ENCODE measurements around the gene GJB5. TPM values are rescaled to one million over a fixed set of nuclear protein-coding genes. Genes with fewer than 3 reads are reported as not detected.

Gene GJB5
- polyA plus RNA-seq, 1 donor from 2014 or later, result not detected

GRCh38 chr1:34721241-34721640 lies 33.6 kb upstream of the GJB5 start:
- no peaks in the 10 kb centered on the region for H3K36me3 ChIP-seq (ENCODE audit: insufficient read depth, low read length)
- no peak overlapping the region for H3K4me2 ChIP-seq (ENCODE audit: low read length)
- no peak overlapping the region for H3K9ac ChIP-seq (ENCODE audit: low read length)
- no peak overlapping the region for H3K4me3 ChIP-seq (ENCODE audit: low read length)
- no peak for TF ChIP-seq EZH2 (IDR thresholded peaks at IDR 0.05; ENCODE audit: borderline replicate concordance, insufficient read depth, low read length, poor library complexity, severe bottlenecking)
- no peak for TF ChIP-seq SMC3 (conservative IDR thresholded peaks at IDR 0.05; ENCODE audit: poor library complexity)
- no peak for TF ChIP-seq EP300 (conservative IDR thresholded peaks at IDR 0.05; ENCODE audit: poor library complexity, severe bottlenecking)
- H4K20me1 ChIP-seq (ENCODE audit: insufficient read depth), result no peaks in the 10 kb centered on the region
- no peaks in the 10 kb centered on the region for H3F3A ChIP-seq (ENCODE audit: insufficient read depth, low read length, poor library complexity, severe bottlenecking)
- H3K9me2 ChIP-seq (ENCODE audit: insufficient read depth, low read length), result no peaks in the 10 kb centered on the region
- H2AFZ ChIP-seq (ENCODE audit: low read depth, low read length), result no peak overlapping the region
- no peaks in the 10 kb centered on the region for H3K79me2 ChIP-seq (replicated peaks; ENCODE audit: insufficient read depth, low read length)
- H3K27ac ChIP-seq (ENCODE audit: low read length), result no peak overlapping the region
- H3K27me3 ChIP-seq (ENCODE audit: insufficient read depth, low read depth, low read length), result no peaks in the 10 kb centered on the region
- no peaks in the 10 kb centered on the region for H3K9me3 ChIP-seq (ENCODE audit: low read length)

- Histone ChIP-seq H4K20me1 (ENCODE audit: insufficient read depth) (no peaks in the 10 kb centered on the region), H3K9me3 (ENCODE audit: low read length) (no peaks in the 10 kb centered on the region), H3K27me3 (ENCODE audit: insufficient read depth, low read depth, low read length) (no peaks in the 10 kb centered on the region), H3K9me2 (ENCODE audit: insufficient read depth, low read length) (no peaks in the 10 kb centered on the region), H3K4me2 (ENCODE audit: low read length) (no peak overlapping the region), H3F3A (ENCODE audit: insufficient read depth, low read length, poor library complexity, severe bottlenecking) (no peaks in the 10 kb centered on the region), H3K79me2 (replicated peaks; ENCODE audit: insufficient read depth, low read length) (no peaks in the 10 kb centered on the region), H3K36me3 (ENCODE audit: insufficient read depth, low read length) (no peaks in the 10 kb centered on the region), H3K27ac (ENCODE audit: low read length) (no peak overlapping the region), H3K4me3 (ENCODE audit: low read length) (no peak overlapping the region), H3K9ac (ENCODE audit: low read length) (no peak overlapping the region), H2AFZ (ENCODE audit: low read depth, low read length) (no peak overlapping the region)
- TF ChIP-seq POLR2AphosphoS5 (IDR thresholded peaks at IDR 0.05) (no peak), TAF1 (IDR thresholded peaks at IDR 0.05; ENCODE audit: low read depth) (no peak)
Observed at GRCh38 chr1:34721646-34722355, 33.0 kb upstream of the GJB5 start.

- H3K36me3 ChIP-seq (ENCODE audit: insufficient read depth, low read length), result no peaks in the 10 kb centered on the region
- H3K4me3 ChIP-seq (ENCODE audit: low read length), result no peak overlapping the region
- no peaks in the 10 kb centered on the region for H3F3A ChIP-seq (ENCODE audit: insufficient read depth, low read length, poor library complexity, severe bottlenecking)
- H2AFZ ChIP-seq (ENCODE audit: low read depth, low read length), result no peak overlapping the region
- TF ChIP-seq RAD21 (conservative IDR thresholded peaks at IDR 0.05), result no peak
- TF ChIP-seq EZH2 (IDR thresholded peaks at IDR 0.05; ENCODE audit: borderline replicate concordance, insufficient read depth, low read length, poor library complexity, severe bottlenecking), result no peak
- TF ChIP-seq SMC3 (conservative IDR thresholded peaks at IDR 0.05; ENCODE audit: poor library complexity), result no peak
- TF ChIP-seq, protein P1, sequence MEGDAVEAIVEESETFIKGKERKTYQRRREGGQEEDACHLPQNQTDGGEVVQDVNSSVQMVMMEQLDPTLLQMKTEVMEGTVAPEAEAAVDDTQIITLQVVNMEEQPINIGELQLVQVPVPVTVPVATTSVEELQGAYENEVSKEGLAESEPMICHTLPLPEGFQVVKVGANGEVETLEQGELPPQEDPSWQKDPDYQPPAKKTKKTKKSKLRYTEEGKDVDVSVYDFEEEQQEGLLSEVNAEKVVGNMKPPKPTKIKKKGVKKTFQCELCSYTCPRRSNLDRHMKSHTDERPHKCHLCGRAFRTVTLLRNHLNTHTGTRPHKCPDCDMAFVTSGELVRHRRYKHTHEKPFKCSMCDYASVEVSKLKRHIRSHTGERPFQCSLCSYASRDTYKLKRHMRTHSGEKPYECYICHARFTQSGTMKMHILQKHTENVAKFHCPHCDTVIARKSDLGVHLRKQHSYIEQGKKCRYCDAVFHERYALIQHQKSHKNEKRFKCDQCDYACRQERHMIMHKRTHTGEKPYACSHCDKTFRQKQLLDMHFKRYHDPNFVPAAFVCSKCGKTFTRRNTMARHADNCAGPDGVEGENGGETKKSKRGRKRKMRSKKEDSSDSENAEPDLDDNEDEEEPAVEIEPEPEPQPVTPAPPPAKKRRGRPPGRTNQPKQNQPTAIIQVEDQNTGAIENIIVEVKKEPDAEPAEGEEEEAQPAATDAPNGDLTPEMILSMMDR (IDR thresholded peaks at IDR 0.05; ENCODE audit: poor library complexity, severe bottlenecking), result no peak
- TF ChIP-seq, protein P2, sequence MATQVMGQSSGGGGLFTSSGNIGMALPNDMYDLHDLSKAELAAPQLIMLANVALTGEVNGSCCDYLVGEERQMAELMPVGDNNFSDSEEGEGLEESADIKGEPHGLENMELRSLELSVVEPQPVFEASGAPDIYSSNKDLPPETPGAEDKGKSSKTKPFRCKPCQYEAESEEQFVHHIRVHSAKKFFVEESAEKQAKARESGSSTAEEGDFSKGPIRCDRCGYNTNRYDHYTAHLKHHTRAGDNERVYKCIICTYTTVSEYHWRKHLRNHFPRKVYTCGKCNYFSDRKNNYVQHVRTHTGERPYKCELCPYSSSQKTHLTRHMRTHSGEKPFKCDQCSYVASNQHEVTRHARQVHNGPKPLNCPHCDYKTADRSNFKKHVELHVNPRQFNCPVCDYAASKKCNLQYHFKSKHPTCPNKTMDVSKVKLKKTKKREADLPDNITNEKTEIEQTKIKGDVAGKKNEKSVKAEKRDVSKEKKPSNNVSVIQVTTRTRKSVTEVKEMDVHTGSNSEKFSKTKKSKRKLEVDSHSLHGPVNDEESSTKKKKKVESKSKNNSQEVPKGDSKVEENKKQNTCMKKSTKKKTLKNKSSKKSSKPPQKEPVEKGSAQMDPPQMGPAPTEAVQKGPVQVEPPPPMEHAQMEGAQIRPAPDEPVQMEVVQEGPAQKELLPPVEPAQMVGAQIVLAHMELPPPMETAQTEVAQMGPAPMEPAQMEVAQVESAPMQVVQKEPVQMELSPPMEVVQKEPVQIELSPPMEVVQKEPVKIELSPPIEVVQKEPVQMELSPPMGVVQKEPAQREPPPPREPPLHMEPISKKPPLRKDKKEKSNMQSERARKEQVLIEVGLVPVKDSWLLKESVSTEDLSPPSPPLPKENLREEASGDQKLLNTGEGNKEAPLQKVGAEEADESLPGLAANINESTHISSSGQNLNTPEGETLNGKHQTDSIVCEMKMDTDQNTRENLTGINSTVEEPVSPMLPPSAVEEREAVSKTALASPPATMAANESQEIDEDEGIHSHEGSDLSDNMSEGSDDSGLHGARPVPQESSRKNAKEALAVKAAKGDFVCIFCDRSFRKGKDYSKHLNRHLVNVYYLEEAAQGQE (IDR thresholded peaks at IDR 0.05; ENCODE audit: borderline replicate concordance), result no peak
- no peak overlapping the region for H3K4me2 ChIP-seq (ENCODE audit: low read length)
- H3K9me3 ChIP-seq (ENCODE audit: low read length), result no peaks in the 10 kb centered on the region
- no peaks in the 10 kb centered on the region for H3K27me3 ChIP-seq (ENCODE audit: insufficient read depth, low read depth, low read length)
- no peaks in the 10 kb centered on the region for H3K79me2 ChIP-seq (replicated peaks; ENCODE audit: insufficient read depth, low read length)
- no peak overlapping the region for H3K9ac ChIP-seq (ENCODE audit: low read length)
- no peaks in the 10 kb centered on the region for H4K20me1 ChIP-seq (ENCODE audit: insufficient read depth)
- no peaks in the 10 kb centered on the region for H3K9me2 ChIP-seq (ENCODE audit: insufficient read depth, low read length)
- H3K27ac ChIP-seq (ENCODE audit: low read length), result no peak overlapping the region
Observed at GRCh38 chr1:34726861-34727260, 28.0 kb upstream of the GJB5 start.

Measured in neural cell (in vitro differentiated cells).